Measurements from ENCODE around the gene SUPT4H1.
A peak's percentile ranks its signal among the peaks of the same experiment; 100 is the strongest.

Gene SUPT4H1

GRCh38 chr17:58381124-58382035, 29.4 kb upstream of the SUPT4H1 start:
- no peak overlapping the region for H3K4me3 ChIP-seq (ENCODE audit: low read depth in 1 of 5, low read length in 5 of 5)
- no peak overlapping the region for H3K27ac ChIP-seq (ENCODE audit: low read depth, low read length)
- H3K27me3 ChIP-seq (ENCODE audit: control insufficient read depth in 5 of 5, insufficient read depth in 4 of 5, low read length in 5 of 5): peaks cover 0 to 5% (median 2%) of the 10 kb centered on the region in 5 donors
- no peaks in the 10 kb centered on the region for H3K9me3 ChIP-seq (ENCODE audit: control insufficient read depth in 5 of 5, low read length in 5 of 5)
- no peaks in the 10 kb centered on the region for H3K4me1 ChIP-seq (ENCODE audit: control insufficient read depth in 5 of 5, insufficient read depth in 5 of 5, low read length in 5 of 5)
- H3K9ac ChIP-seq (ENCODE audit: low read length in 5 of 5): no peak overlapping the region
- no peaks in the 10 kb centered on the region for H3K36me3 ChIP-seq (ENCODE audit: control insufficient read depth in 5 of 5, insufficient read depth in 5 of 5, low read length in 5 of 5)

GRCh38 chr17:58380207-58381123, 28.5 kb upstream of the SUPT4H1 start:
- Histone ChIP-seq H3K4me3 (ENCODE audit: low read depth in 1 of 5, low read length in 5 of 5) (no peak overlapping the region), H3K9ac (ENCODE audit: low read length in 5 of 5) (no peak overlapping the region), H3K9me3 (ENCODE audit: control insufficient read depth in 5 of 5, low read length in 5 of 5) (no peaks in the 10 kb centered on the region), H3K36me3 (ENCODE audit: control insufficient read depth in 5 of 5, insufficient read depth in 5 of 5, low read length in 5 of 5) (no peaks in the 10 kb centered on the region), H3K4me1 (ENCODE audit: control insufficient read depth in 5 of 5, insufficient read depth in 5 of 5, low read length in 5 of 5) (no peaks in the 10 kb centered on the region), H3K27me3 (ENCODE audit: control insufficient read depth in 5 of 5, insufficient read depth in 4 of 5, low read length in 5 of 5) (peaks cover 0 to 5% (median 2%) of the 10 kb centered on the region in 5 donors), H3K27ac (ENCODE audit: low read depth, low read length) (no peak overlapping the region)

- Histone ChIP-seq H3K4me3 (ENCODE audit: low read depth in 1 of 5, low read length in 5 of 5) (no peak overlapping the region), H3K9ac (ENCODE audit: low read length in 5 of 5) (no peak overlapping the region), H3K27ac (ENCODE audit: low read depth, low read length) (no peak overlapping the region), H3K27me3 (ENCODE audit: control insufficient read depth in 5 of 5, insufficient read depth in 4 of 5, low read length in 5 of 5) (peaks cover 0 to 5% (median 0%) of the 10 kb centered on the region in 5 donors), H3K36me3 (ENCODE audit: control insufficient read depth in 5 of 5, insufficient read depth in 5 of 5, low read length in 5 of 5) (no peaks in the 10 kb centered on the region), H3K9me3 (ENCODE audit: control insufficient read depth in 5 of 5, low read length in 5 of 5) (no peaks in the 10 kb centered on the region), H3K4me1 (ENCODE audit: control insufficient read depth in 5 of 5, insufficient read depth in 5 of 5, low read length in 5 of 5) (no peaks in the 10 kb centered on the region)
These were observed 27.5 kb upstream of the SUPT4H1 start for GRCh38 chr17:58379511-58379824.

- no peaks in the 10 kb centered on the region for H3K36me3 ChIP-seq (ENCODE audit: control insufficient read depth in 5 of 5, insufficient read depth in 5 of 5, low read length in 5 of 5)
- no peak overlapping the region for H3K4me3 ChIP-seq (ENCODE audit: low read depth in 1 of 5, low read length in 5 of 5)
- no peaks in the 10 kb centered on the region for H3K4me1 ChIP-seq (ENCODE audit: control insufficient read depth in 5 of 5, insufficient read depth in 5 of 5, low read length in 5 of 5)
- H3K9me3 ChIP-seq (ENCODE audit: control insufficient read depth in 5 of 5, low read length in 5 of 5): no peaks in the 10 kb centered on the region
- H3K9ac ChIP-seq (ENCODE audit: low read length in 5 of 5): no peak overlapping the region
- H3K27me3 ChIP-seq (ENCODE audit: control insufficient read depth in 5 of 5, insufficient read depth in 4 of 5, low read length in 5 of 5): peaks cover 0 to 2% (median 0%) of the 10 kb centered on the region in 5 donors
- H3K27ac ChIP-seq (ENCODE audit: low read depth, low read length): no peak overlapping the region
These were observed 26.9 kb upstream of the SUPT4H1 start for GRCh38 chr17:58378733-58379510.

DNA sequence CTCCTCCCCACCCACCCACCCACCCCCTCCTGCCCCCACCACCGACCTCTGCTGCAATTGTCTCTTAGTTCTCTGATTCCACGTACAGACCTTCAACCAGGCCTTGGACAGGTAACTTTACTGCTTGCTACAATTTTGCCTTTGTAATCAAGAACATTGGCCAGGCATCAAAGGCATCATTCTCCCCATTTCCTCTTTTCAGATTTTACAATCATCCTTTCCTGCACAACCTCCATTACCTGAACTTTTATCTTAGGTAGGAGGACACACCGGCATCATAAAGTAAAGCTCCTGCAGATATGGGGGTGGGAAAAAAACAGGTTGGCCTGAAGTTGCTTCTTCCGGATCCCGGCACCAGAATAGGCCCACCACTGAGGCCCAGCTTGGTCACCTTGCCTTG, 25.7 kb upstream of the SUPT4H1 start:
- H3K27ac ChIP-seq (ENCODE audit: low read depth, low read length): no peak overlapping the region
- H3K27me3 ChIP-seq (ENCODE audit: control insufficient read depth in 5 of 5, insufficient read depth in 4 of 5, low read length in 5 of 5): peaks cover 0 to 2% (median 0%) of the 10 kb centered on the region in 5 donors
- no peak overlapping the region for H3K9ac ChIP-seq (ENCODE audit: low read length in 5 of 5)
- no peaks in the 10 kb centered on the region for H3K36me3 ChIP-seq (ENCODE audit: control insufficient read depth in 5 of 5, insufficient read depth in 5 of 5, low read length in 5 of 5)
- H3K4me1 ChIP-seq (ENCODE audit: control insufficient read depth in 5 of 5, insufficient read depth in 5 of 5, low read length in 5 of 5): no peaks in the 10 kb centered on the region
- H3K4me3 ChIP-seq (ENCODE audit: low read depth in 1 of 5, low read length in 5 of 5): no peak overlapping the region
- H3K9me3 ChIP-seq (ENCODE audit: control insufficient read depth in 5 of 5, low read length in 5 of 5): no peaks in the 10 kb centered on the region

DNA sequence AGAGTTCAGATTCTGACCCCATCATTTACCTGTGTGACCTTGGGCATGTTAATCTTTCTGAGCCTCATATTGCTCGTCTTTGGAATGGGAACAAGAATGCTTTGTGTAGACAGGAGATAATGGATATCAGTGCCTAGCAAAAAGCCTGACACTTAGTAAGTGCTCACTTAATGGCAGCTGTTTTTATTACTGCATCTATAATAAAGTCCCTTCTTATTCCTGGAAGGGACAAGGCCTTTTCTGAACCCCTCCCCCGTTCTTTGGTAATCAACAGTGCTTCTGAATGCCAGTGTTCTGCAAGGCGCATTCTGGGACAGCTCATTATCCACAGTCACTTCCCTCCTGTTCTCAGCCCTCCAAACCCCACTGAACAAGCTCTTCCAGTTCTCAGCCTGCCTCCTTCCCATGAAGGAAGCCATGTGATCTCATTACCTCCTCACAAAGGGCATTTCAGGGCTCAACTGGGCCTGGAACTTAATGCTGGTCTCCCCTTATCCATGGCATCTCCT, 25.1 kb upstream of the SUPT4H1 start:
- H3K27ac ChIP-seq (ENCODE audit: low read depth, low read length): no peak overlapping the region
- H3K9ac ChIP-seq (ENCODE audit: low read length in 5 of 5): no peak overlapping the region
- peaks cover 0 to 2% (median 0%) of the 10 kb centered on the region in 5 donors for H3K27me3 ChIP-seq (ENCODE audit: control insufficient read depth in 5 of 5, insufficient read depth in 4 of 5, low read length in 5 of 5)
- H3K9me3 ChIP-seq (ENCODE audit: control insufficient read depth in 5 of 5, low read length in 5 of 5): no peaks in the 10 kb centered on the region
- no peak overlapping the region for H3K4me3 ChIP-seq (ENCODE audit: low read depth in 1 of 5, low read length in 5 of 5)
- no peaks in the 10 kb centered on the region for H3K4me1 ChIP-seq (ENCODE audit: control insufficient read depth in 5 of 5, insufficient read depth in 5 of 5, low read length in 5 of 5)
- H3K36me3 ChIP-seq (ENCODE audit: control insufficient read depth in 5 of 5, insufficient read depth in 5 of 5, low read length in 5 of 5): no peaks in the 10 kb centered on the region

DNA sequence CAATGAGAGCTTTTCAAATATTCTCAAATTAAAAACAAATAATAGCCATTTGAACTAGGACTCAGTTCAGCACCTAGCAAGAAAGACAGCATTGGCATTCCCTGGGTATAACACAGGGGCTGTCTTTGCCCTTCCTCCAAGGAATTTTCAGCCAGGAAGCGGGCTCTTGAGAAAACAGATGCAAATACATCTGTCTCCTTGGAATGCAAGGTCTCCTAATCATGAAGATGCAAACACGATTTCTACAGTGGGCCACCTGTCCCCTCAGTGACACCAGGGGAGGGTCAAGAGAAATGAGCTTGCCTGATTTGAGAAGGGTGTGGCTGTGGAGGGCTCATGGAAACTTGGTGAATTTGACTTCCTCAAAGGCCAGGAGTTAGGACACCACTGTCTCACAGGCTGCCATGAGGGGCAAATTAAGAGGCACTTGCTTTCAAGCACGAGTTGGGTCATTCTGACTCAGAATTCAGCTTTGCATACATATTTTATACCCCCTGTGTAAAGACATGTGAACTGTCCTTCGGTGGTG, 24.5 kb upstream of the SUPT4H1 start:
- H3K9ac ChIP-seq (ENCODE audit: low read length in 5 of 5): no peak overlapping the region
- no peaks in the 10 kb centered on the region for H3K4me1 ChIP-seq (ENCODE audit: control insufficient read depth in 5 of 5, insufficient read depth in 5 of 5, low read length in 5 of 5)
- H3K36me3 ChIP-seq (ENCODE audit: control insufficient read depth in 5 of 5, insufficient read depth in 5 of 5, low read length in 5 of 5): no peaks in the 10 kb centered on the region
- H3K27ac ChIP-seq (ENCODE audit: low read depth, low read length): no peak overlapping the region
- peaks cover 0 to 2% (median 0%) of the 10 kb centered on the region in 5 donors for H3K27me3 ChIP-seq (ENCODE audit: control insufficient read depth in 5 of 5, insufficient read depth in 4 of 5, low read length in 5 of 5)
- H3K4me3 ChIP-seq (ENCODE audit: low read depth in 1 of 5, low read length in 5 of 5): no peak overlapping the region
- H3K9me3 ChIP-seq (ENCODE audit: control insufficient read depth in 5 of 5, low read length in 5 of 5): no peaks in the 10 kb centered on the region

- H3K27ac ChIP-seq (ENCODE audit: low read depth, low read length): no peak overlapping the region
- H3K9ac ChIP-seq (ENCODE audit: low read length in 5 of 5): no peak overlapping the region
- no peaks in the 10 kb centered on the region for H3K4me1 ChIP-seq (ENCODE audit: control insufficient read depth in 5 of 5, insufficient read depth in 5 of 5, low read length in 5 of 5)
- H3K27me3 ChIP-seq (ENCODE audit: control insufficient read depth in 5 of 5, insufficient read depth in 4 of 5, low read length in 5 of 5): peaks cover 0 to 1% (median 0%) of the 10 kb centered on the region in 5 donors
- no peaks in the 10 kb centered on the region for H3K9me3 ChIP-seq (ENCODE audit: control insufficient read depth in 5 of 5, low read length in 5 of 5)
- no peaks in the 10 kb centered on the region for H3K36me3 ChIP-seq (ENCODE audit: control insufficient read depth in 5 of 5, insufficient read depth in 5 of 5, low read length in 5 of 5)
- H3K4me3 ChIP-seq (ENCODE audit: low read depth in 1 of 5, low read length in 5 of 5): no peak overlapping the region
These were observed 23.8 kb upstream of the SUPT4H1 start for GRCh38 chr17:58375811-58376210.

DNA sequence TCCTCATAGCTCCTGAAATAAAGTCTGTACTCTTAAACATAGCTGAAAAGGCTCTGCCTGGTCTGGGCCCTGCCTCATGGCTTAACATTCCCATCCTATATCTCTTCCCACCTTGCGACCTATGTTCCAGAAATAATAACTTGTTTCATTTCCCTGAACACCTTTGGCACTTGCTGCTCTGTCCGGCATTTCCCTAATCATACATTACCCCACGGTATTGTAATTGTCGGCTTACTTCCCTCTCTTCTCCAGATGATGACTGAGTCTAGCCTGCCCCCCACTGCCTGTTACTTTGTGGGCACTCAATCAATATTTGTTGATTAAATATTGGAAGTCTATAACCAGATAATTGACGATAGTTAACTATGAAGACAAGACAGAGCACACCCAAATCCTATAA, 23.3 kb upstream of the SUPT4H1 start:
- Histone ChIP-seq H3K9me3 (ENCODE audit: control insufficient read depth in 5 of 5, low read length in 5 of 5) (no peaks in the 10 kb centered on the region), H3K4me1 (ENCODE audit: control insufficient read depth in 5 of 5, insufficient read depth in 5 of 5, low read length in 5 of 5) (no peaks in the 10 kb centered on the region), H3K27me3 (ENCODE audit: control insufficient read depth in 5 of 5, insufficient read depth in 4 of 5, low read length in 5 of 5) (no peaks in the 10 kb centered on the region), H3K9ac (ENCODE audit: low read length in 5 of 5) (peak overlapping the region in 1 of 5 donors; percentile 33), H3K27ac (ENCODE audit: low read depth, low read length) (no peak overlapping the region), H3K4me3 (ENCODE audit: low read depth in 1 of 5, low read length in 5 of 5) (no peak overlapping the region), H3K36me3 (ENCODE audit: control insufficient read depth in 5 of 5, insufficient read depth in 5 of 5, low read length in 5 of 5) (no peaks in the 10 kb centered on the region)

All from subcutaneous abdominal adipose tissue (tissue), 5 donors.